Measurements from ENCODE around the gene RADIL.

- TF ChIP-seq CTCF (IDR thresholded peaks at IDR 0.05; ENCODE audit: low read depth, low read length) (no peak), EZH2phosphoT487 (IDR thresholded peaks at IDR 0.05; ENCODE audit: low read depth) (no peak)
Observed at GRCh38 chr7:4815121-4815520, 68.4 kb downstream of the RADIL start.

All from OCI-LY3 (cell line).